ENCODE data around the gene SEC11A.

GRCh38 chr15:84702961-84703482, 12.9 kb downstream of the SEC11A start:
- TF ChIP-seq TAF1 (IDR thresholded peaks at IDR 0.05; ENCODE audit: borderline replicate concordance, low read depth, low read length) (no peak), POLR2A (IDR thresholded peaks at IDR 0.05; ENCODE audit: low read depth, low read length) (no peak)
